Vagina (tissue), 2 donors: ENCODE results near the gene GLIPR2. TPM values are rescaled to one million over a fixed set of nuclear protein-coding genes. Genes with fewer than 3 reads are reported as not detected.
A peak's percentile ranks its signal among the peaks of the same experiment; 100 is the strongest.

ENCODE experiments used
- DNase-seq, 2 donors: peaks; one replicate each; pipeline ENCODE4 v3.0.0-alpha.2; 2017; ENCODE audit errors: extremely low spot score in 2 of 2
- H3K27ac ChIP-seq: fragments of 200-600 bp; sonication (generic); one replicate; pipeline ENCODE4 v1.5.1; 2019
- H3K27me3 ChIP-seq: fragments of 200-600 bp; sonication (generic); one replicate; pipeline ENCODE4 v1.5.1; 2019
- H3K36me3 ChIP-seq, 2 donors: fragments of 200-600 bp; sonication (generic); one replicate each; pipeline ENCODE4 v1.5.1; 2017 to 2019
- H3K4me1 ChIP-seq: fragments of 200-600 bp; sonication (generic); one replicate; pipeline ENCODE4 v1.5.1; 2019
- H3K4me3 ChIP-seq, 2 donors: fragments of 200-600 bp; sonication (generic); 1 replicate in 1 of 2; 2 replicates in 1 of 2; pipeline ENCODE4 v1.5.1; 2016 to 2019
- H3K9me3 ChIP-seq: fragments of 200-600 bp; sonication (generic); one replicate; pipeline ENCODE4 v1.5.1; 2019
- POLR2A ChIP-seq, 2 donors: fragments of 450-650 bp; IDR thresholded peaks; one replicate each; pipeline ENCODE4 v1.6.1; 2017; ENCODE audit warnings: antibody characterized with exemption in 2 of 2, mild to moderate bottlenecking in 2 of 2, moderate library complexity in 2 of 2
- POLR2AphosphoS5 ChIP-seq, 2 donors: sonication (generic); formaldehyde crosslinking; IDR thresholded peaks; one replicate each; pipeline ENCODE4 v1.9.0; 2017; ENCODE audit warnings: antibody characterized with exemption in 2 of 2, mild to moderate bottlenecking in 2 of 2, low read depth in 1 of 2; ENCODE audit not compliant: insufficient read depth in 1 of 2
- intact Hi-C: fragments of 100-400 bp; cut with DNase I; formaldehyde crosslinking; loops from one replicate; pipeline ENCODE4 v1.15.1; 2023
- total RNA-seq: library from RNA; depleted of rRNA; stranded (reverse); fragments of >200 nt; gene quantifications from one replicate; pipeline ENCODE4 v1.2.3, GENCODE V29; 2016
- TF ChIP-seq, protein P1 (sequence below), 3 experiments: fragments of 450-650 bp in 2 of 3; fragments of 200-600 bp in 1 of 3; sonication (generic) in 1 of 3; IDR thresholded peaks; one replicate each; pipeline ENCODE4 v1.5.1; 2017 to 2019; ENCODE audit warnings: antibody characterized with exemption in 3 of 3, mild to moderate bottlenecking in 2 of 3, moderate library complexity in 2 of 3

Gene GLIPR2
- total RNA-seq, 1 donor from 2014 or later, result 34.9 TPM

DNA sequence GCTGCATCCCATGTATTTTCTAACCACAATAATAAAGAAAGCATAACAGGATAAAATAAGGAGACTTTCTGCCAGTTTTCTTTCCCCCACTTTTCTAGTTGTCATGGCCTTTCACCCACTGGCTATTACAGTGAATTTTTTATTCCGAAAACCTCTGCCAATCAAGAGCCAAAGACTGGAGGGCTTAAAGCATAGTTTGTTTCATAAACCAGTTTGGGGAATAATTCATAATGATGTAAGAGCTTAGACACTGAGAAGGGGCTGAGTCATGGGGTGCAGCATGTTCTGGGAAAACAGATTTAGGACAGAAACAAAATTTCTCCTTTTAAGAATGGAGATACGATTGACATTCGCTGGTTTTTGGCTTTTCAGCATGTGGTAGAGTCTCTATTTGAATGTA is 4.4 kb upstream of the GLIPR2 start:
- TF ChIP-seq, protein P1, sequence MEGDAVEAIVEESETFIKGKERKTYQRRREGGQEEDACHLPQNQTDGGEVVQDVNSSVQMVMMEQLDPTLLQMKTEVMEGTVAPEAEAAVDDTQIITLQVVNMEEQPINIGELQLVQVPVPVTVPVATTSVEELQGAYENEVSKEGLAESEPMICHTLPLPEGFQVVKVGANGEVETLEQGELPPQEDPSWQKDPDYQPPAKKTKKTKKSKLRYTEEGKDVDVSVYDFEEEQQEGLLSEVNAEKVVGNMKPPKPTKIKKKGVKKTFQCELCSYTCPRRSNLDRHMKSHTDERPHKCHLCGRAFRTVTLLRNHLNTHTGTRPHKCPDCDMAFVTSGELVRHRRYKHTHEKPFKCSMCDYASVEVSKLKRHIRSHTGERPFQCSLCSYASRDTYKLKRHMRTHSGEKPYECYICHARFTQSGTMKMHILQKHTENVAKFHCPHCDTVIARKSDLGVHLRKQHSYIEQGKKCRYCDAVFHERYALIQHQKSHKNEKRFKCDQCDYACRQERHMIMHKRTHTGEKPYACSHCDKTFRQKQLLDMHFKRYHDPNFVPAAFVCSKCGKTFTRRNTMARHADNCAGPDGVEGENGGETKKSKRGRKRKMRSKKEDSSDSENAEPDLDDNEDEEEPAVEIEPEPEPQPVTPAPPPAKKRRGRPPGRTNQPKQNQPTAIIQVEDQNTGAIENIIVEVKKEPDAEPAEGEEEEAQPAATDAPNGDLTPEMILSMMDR (IDR thresholded peaks at IDR 0.05), result no peak
- TF ChIP-seq POLR2AphosphoS5 (IDR thresholded peaks at IDR 0.05; ENCODE audit: insufficient read depth in 1 of 2, low read depth in 1 of 2) (peak in 1 of 2 donors; percentile 38), POLR2A (IDR thresholded peaks at IDR 0.05) (no peak)
- Histone ChIP-seq H3K4me1 (peaks cover 14% of the 10 kb centered on the region), H3K36me3 (no peaks in the 10 kb centered on the region), H3K27ac (no peak overlapping the region), H3K4me3 (no peak overlapping the region), H3K27me3 (no peaks in the 10 kb centered on the region), H3K9me3 (no peaks in the 10 kb centered on the region)
- intact Hi-C loops, result no loop called here
- DNase-seq, result no peak

DNA sequence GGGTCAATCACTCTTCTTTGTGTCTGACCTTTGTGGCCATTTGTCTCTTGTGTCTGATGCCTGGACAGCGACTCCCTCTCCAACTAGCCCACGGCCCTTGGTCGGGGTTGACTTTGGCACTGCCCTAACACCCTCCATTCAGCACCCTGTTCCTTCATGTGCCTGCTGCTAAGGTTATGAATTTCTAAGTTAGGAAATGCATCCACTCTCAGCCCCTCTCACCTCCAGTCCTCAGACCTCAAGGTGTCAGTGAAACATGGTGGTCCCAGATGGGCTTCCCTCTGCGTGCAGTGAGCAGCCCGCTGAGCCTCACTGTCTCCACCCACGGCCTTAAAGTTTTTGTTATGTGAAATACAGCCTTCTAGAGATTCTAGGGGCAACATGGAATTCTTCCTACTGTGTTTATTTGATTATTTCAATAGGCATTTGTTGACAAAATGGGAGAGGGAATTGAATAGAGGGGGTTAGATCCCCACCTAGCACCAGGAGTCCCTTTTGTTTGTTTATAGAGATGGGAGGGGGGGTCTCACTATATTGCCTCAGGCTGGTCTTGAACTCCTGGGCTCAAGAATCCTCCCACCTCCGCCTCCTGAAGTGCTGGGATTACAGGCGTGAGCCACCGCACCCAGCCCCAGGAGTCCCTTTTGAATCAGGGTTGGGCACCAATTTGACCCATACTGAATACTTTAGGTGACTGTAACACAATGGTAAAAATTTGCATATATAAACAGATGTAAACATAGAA is 1.6 kb upstream of the GLIPR2 start:
- H3K36me3 ChIP-seq, result no peaks in the 10 kb centered on the region
- intact Hi-C loops, result no loop called here
- no peaks in the 10 kb centered on the region for H3K27me3 ChIP-seq
- DNase-seq, result no peak
- H3K4me3 ChIP-seq, result no peak overlapping the region
- peaks cover 42% of the 10 kb centered on the region for H3K4me1 ChIP-seq
- no peak overlapping the region for H3K27ac ChIP-seq
- TF ChIP-seq, protein P1 (IDR thresholded peaks at IDR 0.05), result no peak
- H3K9me3 ChIP-seq, result no peaks in the 10 kb centered on the region

DNA sequence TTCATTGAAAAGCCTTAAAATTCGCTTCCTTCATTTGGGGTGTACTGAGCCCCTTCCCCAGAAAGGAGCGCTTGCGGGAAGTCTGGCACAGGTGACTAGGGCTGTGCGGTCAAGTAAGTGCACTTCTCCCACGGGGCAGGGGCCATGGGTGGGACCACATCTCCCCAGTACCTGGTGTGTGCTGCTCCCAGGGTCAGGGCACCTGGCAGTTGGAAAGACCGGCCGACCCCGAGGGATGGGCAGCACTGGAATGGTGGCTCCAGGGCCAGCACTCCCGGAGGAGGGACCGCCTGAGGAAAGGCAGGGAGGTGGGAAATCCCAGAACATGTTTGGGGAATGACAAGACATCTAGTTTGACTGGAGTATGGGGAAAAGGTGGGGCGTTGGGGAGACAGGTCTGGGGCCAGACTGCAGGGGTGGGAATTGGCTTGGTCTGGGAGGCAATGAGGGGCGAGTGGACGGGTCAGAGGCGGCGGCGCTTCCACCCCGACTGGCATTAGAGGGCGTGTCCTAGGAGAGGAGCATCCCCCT is 727 bp upstream of the GLIPR2 start:
- peak overlapping the region; percentile 83 to 98 for H3K4me3 ChIP-seq
- no peaks in the 10 kb centered on the region for H3K36me3 ChIP-seq
- TF ChIP-seq, protein P1 (IDR thresholded peaks at IDR 0.05), result no peak
- TF ChIP-seq POLR2A (IDR thresholded peaks at IDR 0.05) (no peak), POLR2AphosphoS5 (IDR thresholded peaks at IDR 0.05; ENCODE audit: insufficient read depth in 1 of 2, low read depth in 1 of 2) (no peak)
- peaks cover 51% of the 10 kb centered on the region for H3K4me1 ChIP-seq
- DNase-seq, result no peak
- no peaks in the 10 kb centered on the region for H3K27me3 ChIP-seq
- no peaks in the 10 kb centered on the region for H3K9me3 ChIP-seq
- H3K27ac ChIP-seq, result peak overlapping the region; percentile 93
- intact Hi-C loops, result no loop called here

DNA sequence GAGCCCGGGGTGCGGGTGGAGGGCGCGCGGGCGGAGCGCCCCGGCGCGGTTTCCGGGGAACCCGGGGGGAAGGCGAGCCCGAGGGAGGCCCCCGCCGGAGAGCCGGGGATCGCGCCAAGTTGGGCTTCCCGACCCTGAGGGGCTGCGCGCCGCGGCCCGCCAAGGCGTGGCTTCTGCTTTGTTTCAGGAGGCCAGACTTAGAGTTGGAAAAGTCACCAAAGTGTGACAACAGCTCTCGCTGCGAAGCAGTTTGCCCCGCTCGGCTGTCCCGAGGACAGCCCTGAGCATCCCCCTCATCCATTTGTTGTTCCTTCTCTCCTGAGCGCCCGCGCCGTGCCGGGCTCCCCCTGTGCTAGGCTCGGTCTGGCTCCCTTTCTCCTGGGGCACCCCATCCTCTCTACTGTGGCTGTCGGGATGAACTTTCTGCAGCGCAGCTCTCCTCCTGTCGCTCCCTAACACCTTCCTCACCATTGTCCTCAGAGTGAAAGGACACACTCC is 410 bp downstream of the GLIPR2 start:
- no peaks in the 10 kb centered on the region for H3K9me3 ChIP-seq
- peak overlapping the region; percentile 83 to 98 for H3K4me3 ChIP-seq
- TF ChIP-seq, protein P1 (IDR thresholded peaks at IDR 0.05), result no peak
- TF ChIP-seq POLR2A (IDR thresholded peaks at IDR 0.05), result no peak
- peak in 1 of 2 donors; percentile 24 for TF ChIP-seq POLR2AphosphoS5 (IDR thresholded peaks at IDR 0.05; ENCODE audit: insufficient read depth in 1 of 2, low read depth in 1 of 2)
- H3K27ac ChIP-seq, result peak overlapping the region; percentile 93
- intact Hi-C loops, result loop anchor here (1.0 kb wide), 1 partner anchor 29 kb away; no protein-coding TSS in a partner anchor
- peaks cover 63% of the 10 kb centered on the region for H3K4me1 ChIP-seq
- no peak for DNase-seq
- no peaks in the 10 kb centered on the region for H3K27me3 ChIP-seq
- no peaks in the 10 kb centered on the region for H3K36me3 ChIP-seq
